CD4-positive, CD25-positive, alpha-beta regulatory T cell (primary cell): Measurements from ENCODE around the gene ZSCAN31. TPM values are rescaled to one million over a fixed set of nuclear protein-coding genes. Genes with fewer than 3 reads are reported as not detected.

Experiments used
- ATAC-seq, 2 donors: fragments of 150-1000 bp; cut with Tn5 transposase; one replicate each; pipeline ENCODE4 v1.10.0; 2021; ENCODE audit warnings: low read depth in 2 of 2, moderate number of reproducible peaks in 2 of 2, moderate library complexity in 1 of 2
- DNase-seq, 3 donors: peaks; one replicate each; pipeline versions ENCODE4 v3.0.0 to v3.0.0-alpha.2; 2012 to 2022; ENCODE audit warnings: mixed read lengths in 1 of 3
- H3K27ac ChIP-seq: one replicate; pipeline ENCODE4 v1.7.0; 2013; ENCODE audit warnings: mild to moderate bottlenecking, low read length; ENCODE audit not compliant: insufficient read depth, poor library complexity, severe bottlenecking
- H3K27me3 ChIP-seq: one replicate; pipeline ENCODE4 v1.7.0; 2013; ENCODE audit warnings: low read length; ENCODE audit not compliant: control insufficient read depth, insufficient read depth
- H3K36me3 ChIP-seq: one replicate; pipeline ENCODE4 v1.7.0; 2013; ENCODE audit warnings: mild to moderate bottlenecking, low read length, moderate library complexity; ENCODE audit not compliant: control insufficient read depth, insufficient read depth
- H3K4me1 ChIP-seq: 2 replicates; pipeline ENCODE4 v1.7.0; 2013; ENCODE audit warnings: mild to moderate bottlenecking, low read length; ENCODE audit not compliant: insufficient read depth, control insufficient read depth, poor library complexity, severe bottlenecking
- H3K4me3 ChIP-seq: one replicate; pipeline ENCODE4 v1.7.0; 2013; ENCODE audit warnings: low read depth, mild to moderate bottlenecking, low read length, moderate library complexity
- H3K9me3 ChIP-seq, 2 experiments: 1 replicate in 1 of 2; 2 replicates in 1 of 2; pipeline ENCODE4 v1.7.0; 2013; ENCODE audit warnings: low read length in 2 of 2, mild to moderate bottlenecking in 1 of 2, moderate library complexity in 1 of 2; ENCODE audit not compliant: control insufficient read depth in 2 of 2
- H3K27ac Mint-ChIP-seq, 3 donors: one replicate each; pipeline ENCODE4 v1.8.0; 2020 to 2022; ENCODE audit warnings: mild to moderate bottlenecking in 3 of 3, mixed read lengths in 3 of 3, moderate library complexity in 2 of 3
- H3K27me3 Mint-ChIP-seq: one replicate; pipeline ENCODE4 v1.8.0; 2022; ENCODE audit warnings: mild to moderate bottlenecking, mixed read lengths
- H3K36me3 Mint-ChIP-seq: one replicate; pipeline ENCODE4 v1.8.0; 2020; ENCODE audit warnings: mixed read lengths
- H3K4me1 Mint-ChIP-seq, 4 donors: one replicate each; pipeline ENCODE4 v1.8.0; 2020 to 2022; ENCODE audit warnings: mixed read lengths in 4 of 4, mild to moderate bottlenecking in 1 of 4
- H3K4me3 Mint-ChIP-seq, 4 donors: one replicate each; pipeline ENCODE4 v1.8.0; 2020 to 2022; ENCODE audit warnings: mild to moderate bottlenecking in 4 of 4, mixed read lengths in 4 of 4, moderate library complexity in 3 of 4
- H3K9me3 Mint-ChIP-seq, 7 donors: one replicate each; pipeline ENCODE4 v1.8.0; 2020 to 2022; ENCODE audit warnings: mixed read lengths in 7 of 7, mild to moderate bottlenecking in 3 of 7, moderate library complexity in 2 of 7
- polyA plus RNA-seq, 4 donors: library from polyadenylated mRNA; unstranded; fragments of 300-500 nt; fragmentation: Illumina TruSeq; gene quantifications; one replicate each; pipeline ENCODE4 v1.2.3, GENCODE V29; 2021
- total RNA-seq: library from RNA; stranded (reverse); gene quantifications from one replicate; pipeline ENCODE4 v1.2.3, GENCODE V29; 2022

Gene ZSCAN31
- total and polyA plus RNA-seq, 5 donors from 2014 or later = 0.34 to 0.52 TPM; not detected in 3

DNA sequence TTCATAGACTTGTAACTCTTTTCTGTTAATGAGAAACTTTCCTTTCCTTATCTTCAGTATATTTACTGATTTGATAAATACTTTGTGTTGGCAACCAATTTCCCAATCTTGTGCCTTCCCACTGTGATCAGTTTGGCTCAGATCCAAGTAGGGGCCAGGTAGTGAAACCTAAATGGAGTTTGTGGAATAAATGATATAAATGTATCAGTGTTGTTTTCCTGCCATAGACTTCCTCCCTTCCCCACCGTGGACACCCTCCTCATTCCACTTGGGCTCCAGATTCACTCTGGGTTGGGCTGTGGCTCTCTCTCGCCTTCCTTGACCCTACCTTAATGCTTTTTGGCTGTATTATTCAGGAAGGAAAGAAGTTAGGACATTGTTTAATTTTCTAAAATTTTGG, 15.1 kb upstream of the ZSCAN31 start:
- H3K36me3 Mint-ChIP-seq = peaks cover 5% of the 10 kb centered on the region
- H3K4me3 ChIP-seq = peak overlapping the region; percentile 96
- H3K27ac ChIP-seq = no peak overlapping the region
- H3K4me3 Mint-ChIP-seq = peak overlapping the region; percentile 97 to 100 (median 98)
- peaks cover 0 to 1% (median 0%) of the 10 kb centered on the region in 7 donors for H3K9me3 Mint-ChIP-seq
- peaks cover 16% of the 10 kb centered on the region for H3K27me3 ChIP-seq
- ATAC-seq = no peak
- peaks cover 25% of the 10 kb centered on the region for H3K4me1 ChIP-seq
- DNase-seq = no peak
- H3K4me1 Mint-ChIP-seq = peaks cover 20 to 61% (median 34%) of the 10 kb centered on the region in 4 donors
- no peaks in the 10 kb centered on the region for H3K36me3 ChIP-seq
- H3K27ac Mint-ChIP-seq = peak overlapping the region in 2 of 3 donors; percentile 93 to 99
- peaks cover 26% of the 10 kb centered on the region for H3K27me3 Mint-ChIP-seq
- no peaks in the 10 kb centered on the region for H3K9me3 ChIP-seq

- H3K36me3 ChIP-seq = no peaks in the 10 kb centered on the region
- peak within 1 kb of the TSS; percentile 96 for H3K4me3 ChIP-seq
Measured at GRCh38 chr6:28349892-28350737, 14.2 kb upstream of the ZSCAN31 start, which contains the start of gene ZKSCAN3. Gene ZKSCAN3, plus strand, starts transcription at chr6:28349947. Its CDS starts 9,640 bp downstream, at chr6:28359587.

GRCh38 chr6:28349344-28349891, 13.5 kb upstream of the ZSCAN31 start:
- peaks cover 5% of the 10 kb centered on the region for H3K36me3 Mint-ChIP-seq
- peaks cover 0 to 1% (median 0%) of the 10 kb centered on the region in 7 donors for H3K9me3 Mint-ChIP-seq
- H3K27ac Mint-ChIP-seq = peak overlapping the region; percentile 93 to 99 (median 98)
- H3K4me3 Mint-ChIP-seq = peak overlapping the region; percentile 97 to 100 (median 98)
- H3K27me3 Mint-ChIP-seq = peaks cover 38% of the 10 kb centered on the region
- peaks cover 16 to 47% (median 26%) of the 10 kb centered on the region in 4 donors for H3K4me1 Mint-ChIP-seq
- Histone ChIP-seq H3K9me3 (no peaks in the 10 kb centered on the region), H3K36me3 (no peaks in the 10 kb centered on the region), H3K27ac (peak overlapping the region; percentile 55), H3K4me3 (peak overlapping the region; percentile 96), H3K4me1 (peaks cover 16% of the 10 kb centered on the region), H3K27me3 (peaks cover 24% of the 10 kb centered on the region)
- ATAC-seq (no peak), DNase-seq (no peak)

More at GRCh38 chr6:28349892-28350737, 14.2 kb upstream of the ZSCAN31 start, which contains the start of gene ZKSCAN3:
- Histone ChIP-seq H3K27ac (peak within 1 kb of the TSS; percentile 55), H3K27me3 (peaks cover 24% of the 10 kb centered on the region), H3K9me3 (no peaks in the 10 kb centered on the region), H3K4me1 (peaks cover 16% of the 10 kb centered on the region)
- Mint-ChIP-seq H3K36me3 (peaks cover 5% of the 10 kb centered on the region), H3K9me3 (peaks cover 0 to 1% (median 0%) of the 10 kb centered on the region in 7 donors), H3K27ac (peak within 1 kb of the TSS; percentile 93 to 99 (median 98)), H3K27me3 (peaks cover 31% of the 10 kb centered on the region), H3K4me3 (peak within 1 kb of the TSS; percentile 97 to 100 (median 98)), H3K4me1 (peaks cover 16 to 52% (median 26%) of the 10 kb centered on the region in 4 donors)
- ATAC-seq = peak; percentile 99
- DNase-seq = peak; percentile 68 to 94 (median 81)

- Mint-ChIP-seq H3K4me1 (peaks cover 15 to 28% (median 21%) of the 10 kb centered on the region in 4 donors), H3K4me3 (peak overlapping the region in 1 of 4 donors; percentile 22), H3K9me3 (peaks cover 0 to 2% (median 0%) of the 10 kb centered on the region in 7 donors), H3K27ac (no peak overlapping the region), H3K27me3 (peaks cover 52% of the 10 kb centered on the region), H3K36me3 (no peaks in the 10 kb centered on the region)
- Histone ChIP-seq H3K4me1 (peaks cover 16% of the 10 kb centered on the region), H3K27me3 (peaks cover 24% of the 10 kb centered on the region), H3K27ac (no peak overlapping the region), H3K9me3 (no peaks in the 10 kb centered on the region), H3K36me3 (no peaks in the 10 kb centered on the region), H3K4me3 (no peak overlapping the region)
- DNase-seq (no peak), ATAC-seq (no peak)
Measured at GRCh38 chr6:28347119-28347518, 11.2 kb upstream of the ZSCAN31 start.

- H3K9me3 Mint-ChIP-seq = peaks cover 1 to 8% (median 6%) of the 10 kb centered on the region in 7 donors
- H3K36me3 ChIP-seq = no peaks in the 10 kb centered on the region
- peaks cover 29% of the 10 kb centered on the region for H3K27me3 ChIP-seq
- H3K27ac Mint-ChIP-seq = no peak overlapping the region
- H3K27me3 Mint-ChIP-seq = peaks cover 57% of the 10 kb centered on the region
- H3K4me3 ChIP-seq = no peak overlapping the region
- no peaks in the 10 kb centered on the region for H3K36me3 Mint-ChIP-seq
- H3K9me3 ChIP-seq = peaks cover 8 to 10% of the 10 kb centered on the region in 2 experiments
- DNase-seq (no peak), ATAC-seq (no peak)
- peak overlapping the region in 1 of 4 donors; percentile 29 for H3K4me3 Mint-ChIP-seq
- no peak overlapping the region for H3K27ac ChIP-seq
- peaks cover 8% of the 10 kb centered on the region for H3K4me1 ChIP-seq
- peaks cover 6 to 9% (median 8%) of the 10 kb centered on the region in 4 donors for H3K4me1 Mint-ChIP-seq
Measured at GRCh38 chr6:28345201-28345600, 9.3 kb upstream of the ZSCAN31 start.

- no peak for ATAC-seq
Measured at GRCh38 chr6:28343898-28344677, 8.1 kb upstream of the ZSCAN31 start.

More at GRCh38 chr6:28343898-28344677, 8.1 kb upstream of the ZSCAN31 start:
- Histone ChIP-seq H3K4me3 (no peak overlapping the region), H3K36me3 (no peaks in the 10 kb centered on the region), H3K9me3 (peaks cover 14% of the 10 kb centered on the region in 2 experiments), H3K4me1 (no peaks in the 10 kb centered on the region), H3K27me3 (peaks cover 28% of the 10 kb centered on the region), H3K27ac (no peak overlapping the region)
- Mint-ChIP-seq H3K36me3 (no peaks in the 10 kb centered on the region), H3K27ac (no peak overlapping the region), H3K4me3 (no peak overlapping the region), H3K4me1 (no peaks in the 10 kb centered on the region), H3K27me3 (peaks cover 51% of the 10 kb centered on the region), H3K9me3 (peaks cover 1 to 14% (median 7%) of the 10 kb centered on the region in 7 donors)
- no peak for DNase-seq
